ENCODE measurements around the gene CTNS.

Gene CTNS

DNA sequence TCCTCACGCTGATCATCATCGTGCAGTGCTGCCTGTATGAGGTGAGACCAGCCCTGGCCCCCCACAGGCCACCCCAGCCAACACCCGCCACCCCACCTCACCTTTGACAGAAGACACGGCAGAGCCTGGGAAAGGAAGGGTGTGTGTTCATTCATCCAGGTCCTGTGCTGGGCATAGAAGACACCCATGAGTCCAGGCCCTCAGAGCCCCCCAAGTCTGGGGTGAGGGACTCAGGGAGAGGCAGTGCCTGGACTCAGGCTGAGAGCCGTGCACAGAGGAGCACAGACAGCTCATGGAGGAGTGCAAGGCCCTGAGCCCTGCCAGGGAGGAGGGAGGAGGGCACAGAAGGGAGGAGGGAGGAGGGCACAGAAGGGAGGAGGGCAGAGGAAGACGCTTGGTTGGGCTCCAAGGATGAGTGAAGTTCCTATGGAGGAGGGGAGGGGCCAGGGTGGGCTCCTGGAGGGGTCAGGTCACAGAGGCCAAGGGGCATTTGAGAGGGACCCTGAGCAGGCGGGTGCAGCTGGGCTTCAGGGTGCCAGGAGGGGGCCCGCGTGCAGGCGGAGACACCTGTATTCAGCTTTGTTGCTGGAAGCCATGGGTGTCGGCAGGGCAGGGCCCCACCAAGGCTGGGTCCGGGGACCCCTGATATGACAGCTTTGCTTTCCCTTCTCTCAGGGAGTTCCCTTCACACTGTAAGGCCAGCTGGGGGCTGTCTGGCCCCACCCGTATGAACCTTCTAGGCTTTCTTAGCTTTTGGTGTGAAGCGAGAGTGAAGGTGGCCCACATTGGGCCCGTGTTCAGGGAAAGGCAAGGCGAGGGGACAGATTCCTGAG, 20.4 kb downstream of the CTNS start:
- TF ChIP-seq, protein P1, sequence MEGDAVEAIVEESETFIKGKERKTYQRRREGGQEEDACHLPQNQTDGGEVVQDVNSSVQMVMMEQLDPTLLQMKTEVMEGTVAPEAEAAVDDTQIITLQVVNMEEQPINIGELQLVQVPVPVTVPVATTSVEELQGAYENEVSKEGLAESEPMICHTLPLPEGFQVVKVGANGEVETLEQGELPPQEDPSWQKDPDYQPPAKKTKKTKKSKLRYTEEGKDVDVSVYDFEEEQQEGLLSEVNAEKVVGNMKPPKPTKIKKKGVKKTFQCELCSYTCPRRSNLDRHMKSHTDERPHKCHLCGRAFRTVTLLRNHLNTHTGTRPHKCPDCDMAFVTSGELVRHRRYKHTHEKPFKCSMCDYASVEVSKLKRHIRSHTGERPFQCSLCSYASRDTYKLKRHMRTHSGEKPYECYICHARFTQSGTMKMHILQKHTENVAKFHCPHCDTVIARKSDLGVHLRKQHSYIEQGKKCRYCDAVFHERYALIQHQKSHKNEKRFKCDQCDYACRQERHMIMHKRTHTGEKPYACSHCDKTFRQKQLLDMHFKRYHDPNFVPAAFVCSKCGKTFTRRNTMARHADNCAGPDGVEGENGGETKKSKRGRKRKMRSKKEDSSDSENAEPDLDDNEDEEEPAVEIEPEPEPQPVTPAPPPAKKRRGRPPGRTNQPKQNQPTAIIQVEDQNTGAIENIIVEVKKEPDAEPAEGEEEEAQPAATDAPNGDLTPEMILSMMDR (conservative IDR thresholded peaks at IDR 0.05): no peak
- no peak overlapping the region for H3K27ac ChIP-seq

DNA sequence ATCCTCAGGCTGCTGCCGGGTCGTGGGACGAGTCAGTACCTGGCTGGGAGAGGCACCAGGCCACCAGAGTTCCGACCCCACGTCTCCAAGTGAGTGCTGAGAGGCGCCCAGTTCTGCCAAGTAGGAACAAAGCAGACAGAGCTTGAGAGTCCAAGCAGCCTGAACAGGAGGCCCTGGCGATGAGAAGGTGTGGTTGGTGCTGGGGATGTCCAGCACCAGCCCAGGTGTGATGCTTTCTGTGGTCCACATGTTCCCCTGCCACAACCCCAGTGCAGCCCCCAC, 21.0 kb downstream of the CTNS start:
- H3K27ac ChIP-seq: no peak overlapping the region
- TF ChIP-seq, protein P1 (conservative IDR thresholded peaks at IDR 0.05): no peak

DNA sequence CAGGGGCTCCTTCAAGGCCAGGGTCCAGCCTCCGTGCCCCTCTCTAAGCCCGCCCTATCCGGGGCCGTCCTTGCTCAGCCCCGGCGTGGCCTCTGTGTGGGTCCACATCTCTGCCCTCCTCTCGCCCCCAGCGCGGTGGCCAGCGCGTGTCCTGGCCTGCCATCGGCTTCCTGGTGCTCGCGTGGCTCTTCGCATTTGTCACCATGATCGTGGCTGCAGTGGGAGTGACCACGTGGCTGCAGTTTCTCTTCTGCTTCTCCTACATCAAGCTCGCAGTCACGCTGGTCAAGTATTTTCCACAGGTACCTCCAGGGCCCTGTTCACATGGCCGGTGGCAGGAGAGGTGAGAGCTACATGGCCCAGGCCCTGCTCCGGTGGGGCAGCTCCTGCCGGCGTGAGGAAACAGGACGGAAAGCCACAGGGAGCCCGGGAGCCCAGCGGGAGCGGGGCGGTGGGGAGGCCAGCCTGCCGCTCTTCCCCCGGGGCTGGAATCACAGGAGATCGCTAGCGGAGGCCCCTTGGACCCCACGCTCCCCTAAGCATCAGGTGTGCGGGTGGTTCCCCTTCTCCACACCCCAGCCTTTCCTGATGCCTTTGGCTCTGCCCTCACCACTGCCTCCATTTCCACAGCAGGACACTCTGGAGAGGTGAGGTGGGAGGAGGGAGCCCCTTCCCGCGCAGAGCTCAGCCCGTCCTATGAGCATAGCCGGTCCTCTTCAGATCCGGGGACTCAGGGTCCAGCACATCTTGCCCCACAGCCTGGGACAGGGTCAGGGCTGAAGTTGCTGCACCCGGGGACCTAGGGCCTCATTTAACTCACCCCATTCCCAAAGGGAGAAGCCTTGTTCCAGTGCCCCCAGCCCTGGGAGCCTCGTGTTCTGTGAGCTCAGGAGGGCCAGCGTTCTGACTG, 21.6 kb downstream of the CTNS start:
- H3K27ac ChIP-seq: no peak overlapping the region
- TF ChIP-seq, protein P1 (conservative IDR thresholded peaks at IDR 0.05): no peak

DNA sequence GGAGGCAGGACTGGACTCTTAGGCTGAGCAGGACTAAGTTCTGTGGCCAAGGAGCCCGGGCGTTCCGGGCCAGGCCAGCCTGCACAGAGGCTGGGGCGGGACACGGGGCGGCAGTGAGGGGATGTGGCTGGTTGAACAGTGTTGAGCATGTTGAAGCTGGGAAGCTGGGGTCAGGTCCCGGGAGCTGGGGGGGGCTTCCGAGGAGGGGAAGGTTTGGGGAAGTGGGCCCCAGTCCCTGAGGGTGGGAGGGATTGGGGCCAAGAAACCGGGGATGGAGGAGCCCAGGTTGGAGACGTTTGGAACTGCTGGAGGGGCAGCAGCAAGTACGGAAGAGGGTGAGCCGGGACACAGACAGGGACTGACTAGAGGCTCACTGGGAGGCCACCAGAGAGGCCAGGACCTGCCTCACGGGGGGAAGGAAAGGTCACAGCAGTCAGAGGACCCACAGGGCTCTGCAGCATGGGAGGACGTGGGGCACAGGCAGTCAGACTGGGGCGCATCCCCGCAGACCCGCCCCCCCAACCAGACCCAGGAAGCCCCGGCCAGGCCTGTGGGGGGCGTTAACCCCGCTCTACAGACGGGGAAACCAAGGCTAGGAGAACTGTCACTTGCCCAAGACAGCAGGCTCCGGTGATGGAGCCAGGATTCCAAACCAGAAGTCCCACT, 22.4 kb downstream of the CTNS start:
- H3K27ac ChIP-seq: no peak overlapping the region
- TF ChIP-seq, protein P1 (conservative IDR thresholded peaks at IDR 0.05): no peak

DNA sequence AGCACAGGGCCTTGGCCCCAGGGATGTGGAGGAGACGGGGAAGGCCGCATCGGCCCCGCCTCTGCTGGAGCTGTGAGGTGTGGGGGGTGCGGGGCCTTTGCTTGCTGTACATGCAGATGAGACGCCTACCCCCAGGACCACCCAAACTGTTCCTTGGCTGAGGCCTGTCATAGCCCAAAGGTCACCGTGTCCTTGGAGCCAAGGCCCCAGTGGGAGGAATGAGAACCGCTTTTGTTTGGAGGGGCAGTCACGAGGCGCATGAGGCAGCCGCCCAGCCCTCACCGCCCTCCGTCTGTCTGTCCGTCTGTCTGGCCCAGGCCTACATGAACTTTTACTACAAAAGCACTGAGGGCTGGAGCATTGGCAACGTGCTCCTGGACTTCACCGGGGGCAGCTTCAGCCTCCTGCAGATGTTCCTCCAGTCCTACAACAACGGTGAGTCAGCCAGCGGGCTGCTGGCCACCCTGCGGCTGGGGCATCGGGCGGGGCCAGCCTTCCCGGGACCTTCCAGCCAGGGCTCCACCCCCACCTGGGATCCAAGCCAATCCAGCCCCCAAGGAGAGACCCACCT, 23.1 kb downstream of the CTNS start:
- no peak overlapping the region for H3K27ac ChIP-seq
- TF ChIP-seq, protein P1 (conservative IDR thresholded peaks at IDR 0.05): no peak

DNA sequence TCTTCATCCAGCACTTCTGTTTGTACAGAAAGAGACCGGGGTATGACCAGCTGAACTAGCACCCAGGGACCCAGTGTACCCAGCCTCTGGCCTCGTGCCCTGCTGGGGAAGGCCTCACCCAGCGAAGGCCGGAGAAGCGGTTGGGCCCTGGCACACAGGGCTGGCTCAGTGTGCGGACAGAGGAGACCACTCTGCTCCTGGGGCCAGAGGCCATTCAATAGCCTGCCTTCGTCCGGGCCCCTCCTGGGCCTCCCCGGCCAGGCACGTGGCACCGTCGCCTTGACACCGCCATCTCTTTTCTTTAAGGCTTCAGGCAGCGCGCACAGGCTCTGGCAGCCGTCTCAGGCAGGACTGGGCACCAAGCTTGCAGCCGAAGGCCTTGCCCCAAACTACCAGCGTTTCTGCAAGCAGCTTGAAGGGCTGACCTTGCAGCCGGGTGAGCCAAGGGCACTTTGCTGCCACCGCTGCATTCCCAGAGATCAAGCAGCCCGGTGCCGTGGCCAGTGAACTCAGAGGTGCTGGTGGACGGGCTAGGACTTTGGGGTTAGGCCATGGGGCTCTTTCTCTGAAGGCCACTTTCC, 23.8 kb downstream of the CTNS start:
- no peak overlapping the region for H3K27ac ChIP-seq
- TF ChIP-seq, protein P1 (conservative IDR thresholded peaks at IDR 0.05): no peak
